Activated CD4-positive, alpha-beta T cell treated with anti-CD3 and anti-CD28 coated beads, Interleukin-2, amount 50 U/mL, for 4 hours (primary cell): ENCODE results near the gene MTRR.
A peak's percentile ranks its signal among the peaks of the same experiment; 100 is the strongest.

ENCODE experiments used
- DNase-seq, 2 experiments: peaks; one replicate each; pipeline ENCODE4 v3.0.0-alpha.2; 2020

The MTRR gene

DNA sequence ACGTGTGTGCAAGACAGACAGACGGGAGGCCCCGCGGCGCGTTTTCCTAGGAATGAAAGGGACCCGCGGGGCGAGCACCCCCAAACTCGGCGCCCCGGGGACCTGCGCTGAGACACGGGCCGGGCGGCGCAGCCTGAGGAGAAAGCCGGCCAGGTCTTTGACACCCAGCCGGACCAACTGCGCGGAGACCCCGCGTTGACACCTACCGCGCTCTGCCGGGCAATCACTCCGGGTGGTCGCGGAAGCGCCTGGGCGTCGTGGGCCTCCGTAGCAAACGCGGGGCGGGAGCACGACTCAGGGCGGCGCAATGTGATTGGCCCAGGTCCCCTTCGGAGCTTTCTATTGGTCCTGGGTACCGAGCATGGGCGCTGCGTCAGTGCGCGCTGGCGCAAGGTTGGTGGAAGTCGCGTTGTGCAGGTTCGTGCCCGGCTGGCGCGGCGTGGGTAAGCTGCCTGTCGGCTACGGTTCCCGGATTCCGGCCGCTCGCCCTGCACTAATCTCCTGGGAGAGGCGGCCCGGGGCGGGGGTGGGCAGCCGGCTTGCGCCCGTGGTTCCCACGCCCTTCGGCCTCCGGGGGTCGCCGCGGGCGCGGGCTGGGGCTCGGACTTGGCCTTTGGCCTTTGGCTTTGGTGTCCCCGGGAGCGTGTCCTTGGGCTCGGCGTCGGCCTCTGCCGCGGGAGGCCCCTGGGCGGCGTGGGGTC is at the start of gene MTRR, which contains the start of gene FASTKD3:
TSS of gene MTRR (plus strand) at position 376 of the 701 bp plus-strand sequence. CDS start 1,647 bp downstream, outside the sequence.
TSS of gene FASTKD3 (minus strand) at position 259 of the 701 bp plus-strand sequence. CDS start 948 bp downstream, outside the sequence.
- DNase-seq, result peak; percentile 83 to 87

DNA sequence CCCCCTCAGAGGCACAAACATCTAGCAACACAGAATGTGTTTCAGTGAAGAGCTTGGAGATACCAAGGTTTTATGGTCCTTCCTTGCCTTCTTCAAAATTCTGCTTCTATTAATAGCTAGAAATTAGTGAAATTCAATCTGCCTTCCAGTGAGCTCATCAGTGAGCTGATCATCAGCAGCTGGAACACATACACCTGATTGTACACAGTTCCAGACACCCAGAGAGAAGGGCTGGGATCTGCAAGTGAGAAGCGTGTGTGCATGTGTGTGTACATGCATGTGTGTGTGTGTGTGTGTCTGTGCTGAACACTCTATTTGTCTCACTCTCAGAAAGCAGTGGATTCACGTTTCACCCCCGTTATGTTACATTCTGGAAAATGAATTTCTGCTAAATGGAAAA is 46.5 kb upstream of the MTRR start:
- no peak for DNase-seq

DNA sequence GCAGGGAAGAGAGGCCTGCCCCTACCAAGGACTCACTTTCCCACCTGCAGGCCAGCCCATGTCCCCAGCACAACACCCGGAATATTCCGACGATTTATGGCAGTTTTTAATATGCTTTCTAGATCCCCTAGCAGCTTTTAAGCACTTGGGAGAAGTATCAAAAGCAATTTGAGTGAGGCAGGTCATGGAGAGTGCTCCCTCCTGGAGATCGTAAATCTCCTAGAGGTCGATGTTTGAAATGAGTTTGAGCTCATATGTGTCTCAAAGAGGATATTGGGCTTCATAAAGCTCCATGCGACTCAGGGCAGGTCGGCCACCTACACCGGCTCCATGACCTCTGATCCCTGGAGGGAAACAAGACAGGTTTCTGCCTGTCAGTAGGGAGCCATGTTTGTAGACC is 45.4 kb upstream of the MTRR start:
- DNase-seq, result no peak

DNA sequence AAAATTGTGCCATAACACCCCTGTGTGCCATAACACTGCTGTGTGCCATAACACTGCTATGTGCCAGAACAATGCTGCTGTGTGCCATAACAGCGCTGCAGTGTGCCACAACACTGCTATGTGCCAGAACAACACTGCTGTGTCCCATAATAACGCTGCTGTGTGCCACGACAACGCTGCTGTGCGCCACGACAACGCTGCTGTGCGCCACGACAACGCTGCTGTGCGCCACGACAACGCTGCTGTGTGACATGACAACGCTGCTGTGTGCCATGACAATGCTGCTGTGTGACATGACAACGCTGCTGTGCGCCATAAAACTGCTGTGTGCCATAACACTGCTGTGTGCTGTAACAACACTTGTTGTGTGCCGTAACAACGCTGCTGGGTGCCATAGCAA is 44.0 kb upstream of the MTRR start:
- no peak for DNase-seq

DNA sequence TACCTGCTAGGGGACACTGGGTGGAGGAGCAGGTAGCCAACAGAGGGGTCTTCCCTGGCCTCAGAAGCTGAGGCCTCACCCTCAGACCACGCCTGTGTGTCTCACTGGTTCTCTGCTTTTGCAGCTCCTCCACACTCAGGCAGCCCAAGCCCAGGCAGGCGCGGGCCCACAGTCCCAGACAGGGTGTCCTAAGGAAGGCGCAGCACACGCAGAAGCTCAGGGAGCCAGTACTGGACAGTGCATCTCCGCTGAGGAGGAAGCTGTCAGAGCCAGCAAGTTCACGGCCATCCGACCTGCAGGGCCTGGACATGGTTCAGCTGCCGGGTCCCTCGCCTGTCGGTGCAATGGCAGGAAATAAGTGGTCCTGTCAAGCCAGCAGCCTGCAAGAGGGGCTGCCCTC is 43.3 kb upstream of the MTRR start:
- DNase-seq, result no peak

DNA sequence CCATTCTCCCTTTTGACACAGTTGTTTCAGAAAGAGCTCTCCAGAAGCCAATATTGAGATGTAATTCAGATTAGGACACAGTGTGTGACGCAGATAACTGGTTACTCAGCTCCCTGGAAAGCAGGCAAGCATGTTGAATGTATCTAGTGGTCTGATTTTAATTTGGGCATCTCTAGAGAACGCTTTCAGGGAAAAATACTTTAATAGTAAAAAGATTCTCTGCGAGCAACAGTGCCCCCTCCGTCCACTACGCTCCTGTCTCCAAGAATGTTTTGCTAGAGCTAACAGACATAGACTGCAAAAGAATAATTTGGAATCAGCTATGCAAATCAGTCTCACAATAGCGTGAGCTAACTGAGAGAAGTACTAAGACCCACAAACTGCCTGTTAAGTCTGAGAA is 41.3 kb upstream of the MTRR start:
- DNase-seq, result no peak

DNA sequence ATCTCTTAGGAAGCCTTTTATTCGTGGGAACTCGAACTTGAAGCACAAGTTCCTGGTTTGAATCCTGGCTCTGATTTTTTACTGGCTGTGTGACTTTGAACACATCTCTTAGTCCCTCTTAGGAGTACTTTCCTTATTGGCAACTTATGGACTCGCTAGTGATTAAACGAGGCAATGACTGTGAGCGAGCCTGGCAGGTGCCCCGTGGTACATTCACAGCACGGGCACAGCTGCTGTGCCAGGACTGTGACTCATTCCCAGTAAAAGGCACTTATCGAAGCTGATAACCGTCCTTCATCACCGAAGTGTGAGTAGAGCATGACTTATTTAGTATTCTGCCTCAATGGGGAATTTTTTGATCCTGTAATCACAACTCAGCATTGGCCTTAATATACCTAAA is 40.7 kb upstream of the MTRR start:
- DNase-seq, result no peak

DNA sequence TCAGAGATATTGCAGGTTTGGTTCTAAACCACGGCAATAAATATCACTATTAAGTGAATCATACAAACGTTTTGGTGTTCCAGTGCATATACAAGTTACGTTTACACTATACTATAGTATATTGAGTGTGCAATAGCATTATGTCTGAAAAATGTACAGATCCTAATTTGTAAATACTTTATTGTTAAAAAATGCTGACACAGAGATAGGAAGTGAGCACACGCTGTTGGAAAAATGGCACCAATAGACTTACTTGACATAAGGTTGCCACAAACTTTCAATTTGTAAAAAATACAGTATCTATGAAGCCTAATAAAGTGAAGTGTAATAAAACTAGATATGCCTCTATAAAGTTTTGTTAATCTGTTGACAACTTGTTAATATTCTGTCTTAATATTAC is 34.0 kb upstream of the MTRR start:
- no peak for DNase-seq

DNA sequence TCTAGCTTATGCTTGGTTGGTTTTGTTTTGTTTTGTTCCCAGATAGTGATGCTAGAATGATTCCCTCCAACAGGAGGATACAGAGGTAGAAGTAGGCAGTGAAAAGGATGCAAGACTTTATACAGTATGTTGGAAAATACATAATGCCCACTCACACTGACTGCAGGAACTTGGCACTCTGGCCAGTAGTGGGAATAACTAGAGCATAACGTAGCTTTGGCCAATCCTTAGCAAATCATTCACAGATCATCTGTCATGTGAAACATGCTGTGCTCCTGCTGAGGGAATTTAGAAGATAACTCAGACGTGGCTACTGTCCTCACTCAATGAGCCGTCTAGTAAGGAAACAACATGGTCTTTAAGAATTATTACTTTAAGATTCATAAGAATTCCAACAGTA is 31.5 kb upstream of the MTRR start:
- DNase-seq, result no peak

DNA sequence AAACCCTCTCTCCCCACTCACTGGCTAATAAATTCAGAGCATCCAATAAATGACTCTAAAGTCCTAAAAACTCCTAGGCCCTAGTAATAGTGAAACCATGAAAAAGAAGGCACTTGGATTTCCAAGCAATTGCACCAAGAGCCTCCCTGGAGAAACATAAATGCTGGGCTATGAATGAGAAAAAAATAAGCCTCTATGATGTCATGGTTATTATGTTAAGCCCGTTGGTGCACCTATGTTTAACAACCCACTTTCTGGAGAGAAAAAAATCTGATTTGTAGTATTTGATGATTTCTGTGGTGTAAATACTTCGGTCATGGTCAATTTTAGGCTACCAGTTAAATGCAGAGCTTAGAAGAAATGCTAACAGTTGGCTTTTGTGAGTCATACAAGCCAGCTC is 26.4 kb upstream of the MTRR start:
- DNase-seq, result no peak

DNA sequence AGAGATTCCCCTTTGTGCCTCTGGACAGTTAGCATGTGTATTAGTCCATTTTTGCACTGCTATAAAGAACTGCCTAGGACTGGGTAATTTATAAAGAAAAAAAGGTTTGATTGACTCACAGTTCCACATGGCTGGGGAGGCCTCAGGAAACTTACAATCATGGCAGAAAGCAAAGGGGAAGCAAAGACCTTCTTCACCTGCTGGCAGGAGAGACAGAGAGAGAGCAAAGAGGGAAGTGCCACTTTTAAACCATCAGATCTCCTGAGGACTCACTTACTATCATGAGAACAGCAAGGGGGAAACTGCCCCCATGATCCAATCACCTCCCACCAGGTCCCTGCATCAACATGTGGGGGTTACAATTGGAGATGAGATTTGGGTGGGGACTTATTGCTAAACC is 24.0 kb upstream of the MTRR start:
- no peak for DNase-seq

DNA sequence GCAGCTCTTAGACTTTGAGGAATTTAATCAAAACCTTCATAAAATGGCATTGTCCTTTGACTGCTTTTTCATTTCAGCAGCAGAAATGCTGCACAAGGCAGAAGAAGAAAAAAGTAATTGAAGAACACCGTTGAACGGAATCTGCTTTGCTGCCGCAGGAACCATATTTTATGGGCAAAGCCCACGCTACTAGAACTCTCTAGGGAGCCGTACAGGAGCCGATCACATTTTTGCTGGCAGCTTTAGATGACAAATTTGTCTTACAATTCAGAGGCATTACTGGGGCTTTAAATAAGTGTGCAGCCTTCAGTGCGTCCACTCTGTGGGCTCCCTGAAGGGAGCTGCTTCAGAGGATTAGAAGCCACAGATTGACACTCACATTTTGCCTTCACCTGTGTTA is 23.4 kb upstream of the MTRR start:
- no peak for DNase-seq

DNA sequence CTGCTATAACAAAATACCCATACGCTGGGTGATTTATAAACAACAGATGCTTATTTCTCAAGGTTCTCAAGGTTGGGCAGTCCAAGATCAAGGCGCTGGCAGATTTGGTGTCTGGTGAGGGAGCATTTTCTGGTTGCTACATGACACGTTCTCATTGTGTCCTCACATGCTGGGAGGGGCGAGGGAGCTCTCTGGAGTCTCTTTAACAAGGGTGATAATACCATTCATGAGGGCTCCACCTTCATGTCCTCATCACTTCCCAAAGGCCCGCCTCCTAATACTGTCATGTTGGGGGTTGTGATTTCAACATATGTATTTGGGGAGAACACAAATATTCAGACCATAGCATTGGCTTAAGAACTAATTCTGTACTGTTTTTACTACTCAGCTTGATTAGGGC is 22.6 kb upstream of the MTRR start:
- no peak for DNase-seq

DNA sequence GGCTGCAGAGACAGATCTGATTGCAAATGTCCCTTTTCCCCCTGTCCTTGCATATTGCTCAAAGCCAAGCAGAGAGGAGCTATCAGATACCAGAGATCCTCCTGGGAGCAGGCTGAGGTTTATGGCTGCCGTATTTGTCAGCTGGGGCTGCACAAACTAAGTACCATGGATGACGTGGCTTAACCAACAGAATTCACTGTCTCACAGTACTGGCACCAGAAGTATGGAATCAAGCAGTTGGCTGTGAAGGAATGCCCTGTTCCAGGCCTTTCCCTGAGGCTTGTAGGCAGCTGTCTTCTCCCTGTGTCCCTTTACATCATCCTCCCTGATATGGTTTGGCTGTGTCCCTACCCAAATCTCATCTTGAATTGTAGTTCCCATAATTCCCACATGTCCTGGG is 20.7 kb upstream of the MTRR start:
- no peak for DNase-seq

DNA sequence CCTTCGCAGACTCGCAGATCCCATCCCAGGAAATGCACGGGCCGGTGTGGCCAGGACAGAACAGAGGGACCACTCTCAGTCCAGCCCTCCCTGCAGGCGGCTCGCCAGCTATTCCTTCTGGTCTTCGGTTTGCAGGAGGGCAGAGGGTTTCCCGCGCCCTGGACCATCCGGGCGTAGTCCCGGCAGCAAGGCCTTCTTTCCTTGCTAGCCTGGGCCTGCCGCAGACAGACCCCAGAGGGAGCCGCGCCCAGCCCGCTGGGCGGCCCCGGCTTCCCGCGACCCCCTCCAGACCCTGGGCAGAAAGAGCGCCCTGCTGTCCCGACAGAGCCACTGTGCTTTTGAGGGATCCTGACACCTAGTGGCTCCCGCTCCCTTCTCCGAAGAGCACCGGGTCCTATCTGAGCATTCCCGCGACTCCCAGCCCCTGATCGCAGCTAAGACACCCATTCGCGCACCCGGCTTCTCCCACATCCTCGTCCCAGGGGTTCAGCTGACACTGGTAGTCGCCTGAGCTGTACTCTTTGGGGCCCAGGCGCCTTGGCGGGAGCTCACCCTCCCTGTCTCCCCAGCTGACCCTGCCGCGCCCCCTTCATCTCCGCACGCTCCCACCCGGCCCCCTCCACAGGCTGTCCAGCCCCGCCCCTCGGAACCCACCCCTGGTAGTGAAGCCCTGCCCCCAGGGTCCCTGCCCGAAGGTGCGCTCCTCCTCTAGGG is 19.1 kb upstream of the MTRR start:
- DNase-seq, result no peak

DNA sequence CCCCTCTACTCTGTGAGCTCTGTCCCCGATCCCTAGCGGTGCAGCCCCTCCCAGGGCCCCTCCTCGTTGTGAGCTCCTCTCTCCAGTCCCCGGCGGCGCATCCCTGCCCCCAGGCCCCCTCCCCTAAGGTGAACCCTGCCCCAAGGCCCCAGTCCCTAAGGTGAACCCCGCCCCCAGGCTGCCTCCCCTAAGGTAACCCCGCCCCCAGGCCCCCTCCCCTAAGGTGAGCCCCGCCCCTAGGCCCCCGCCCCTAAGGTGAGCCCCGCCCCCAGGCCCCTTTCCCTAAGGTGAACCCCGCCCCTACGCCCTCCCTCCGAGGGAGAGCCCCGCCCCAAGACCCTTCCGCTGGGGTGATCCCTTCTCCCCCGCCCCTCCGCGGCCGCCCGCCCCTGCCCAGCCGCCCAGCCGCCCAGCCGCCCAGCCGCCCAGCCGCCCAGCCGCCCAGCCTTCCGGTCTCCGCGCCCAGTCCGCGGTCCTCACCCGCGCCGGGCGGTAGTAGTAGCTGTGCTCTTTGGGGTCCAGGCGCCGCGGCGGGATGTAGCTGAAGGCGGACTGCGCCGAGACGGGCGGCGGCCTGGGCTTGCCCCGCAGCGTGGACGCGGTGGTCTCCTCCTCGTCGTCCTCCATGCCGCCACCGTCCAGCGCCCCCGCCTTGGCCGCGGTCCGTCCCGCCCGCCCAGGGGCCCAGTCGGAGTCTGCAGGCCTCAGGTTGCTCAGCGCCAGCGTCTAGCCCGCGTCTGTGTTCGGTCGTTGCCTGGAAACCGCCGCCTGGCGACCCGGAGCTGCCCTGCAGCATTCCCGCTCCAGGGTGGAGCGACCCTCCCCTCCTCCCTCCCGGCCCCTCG is 18.3 kb upstream of the MTRR start, which contains the start of gene CFAP90:
TSS of gene CFAP90 (minus strand) at position 739 of the 845 bp plus-strand sequence. CDS start at position 627, 112 bp downstream.
- DNase-seq, result peak; percentile 9 to 11

DNA sequence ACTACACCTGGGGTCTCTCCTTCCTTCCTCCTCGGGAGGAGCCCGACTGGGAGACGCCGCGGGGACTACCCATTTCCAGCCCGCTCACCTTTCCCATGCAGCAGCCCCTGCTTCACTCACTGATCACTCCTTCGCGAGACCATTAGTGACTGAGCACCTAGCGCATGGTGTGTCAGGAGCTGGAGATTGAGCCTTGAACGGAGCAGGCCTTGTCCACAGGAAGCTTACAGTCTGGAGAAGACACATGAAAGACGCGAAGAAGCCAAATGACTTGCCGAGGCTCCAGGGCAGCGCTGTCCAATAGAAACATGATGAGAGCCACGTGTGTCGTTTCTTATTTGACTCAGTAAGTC is 17.7 kb upstream of the MTRR start:
- no peak for DNase-seq

DNA sequence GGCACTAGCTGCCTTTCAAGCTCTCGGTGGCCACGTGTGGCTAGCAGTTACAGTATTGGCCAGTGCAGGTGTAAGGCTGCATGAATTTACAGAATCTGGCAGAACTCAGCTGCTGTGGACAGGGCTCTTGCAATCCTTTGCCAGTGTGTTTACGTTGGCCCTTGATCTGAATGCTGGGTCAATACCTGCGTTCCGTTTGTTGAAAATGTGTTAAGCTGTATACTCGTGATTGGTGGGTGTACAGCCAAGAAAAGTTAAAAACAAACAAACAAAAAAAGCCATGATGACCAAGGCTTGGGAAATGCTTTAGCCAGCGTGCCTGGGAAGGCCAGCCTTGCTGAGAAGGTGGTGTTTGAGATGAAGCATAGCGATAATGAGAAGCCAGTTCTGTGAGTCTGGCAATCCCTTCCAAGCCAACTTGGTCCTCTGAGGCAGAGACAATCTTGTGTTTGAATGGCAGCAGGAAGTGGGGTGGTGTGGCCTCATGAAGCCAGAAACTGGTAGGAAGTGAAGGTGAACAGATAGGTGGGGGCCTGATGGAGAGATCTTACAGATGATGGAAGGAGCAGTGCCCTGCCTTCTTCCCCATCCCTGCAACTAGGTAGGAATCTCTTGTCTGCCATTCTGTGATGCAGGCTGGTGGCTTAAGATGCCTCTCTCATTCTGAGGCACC is 17.2 kb upstream of the MTRR start:
- no peak for DNase-seq

DNA sequence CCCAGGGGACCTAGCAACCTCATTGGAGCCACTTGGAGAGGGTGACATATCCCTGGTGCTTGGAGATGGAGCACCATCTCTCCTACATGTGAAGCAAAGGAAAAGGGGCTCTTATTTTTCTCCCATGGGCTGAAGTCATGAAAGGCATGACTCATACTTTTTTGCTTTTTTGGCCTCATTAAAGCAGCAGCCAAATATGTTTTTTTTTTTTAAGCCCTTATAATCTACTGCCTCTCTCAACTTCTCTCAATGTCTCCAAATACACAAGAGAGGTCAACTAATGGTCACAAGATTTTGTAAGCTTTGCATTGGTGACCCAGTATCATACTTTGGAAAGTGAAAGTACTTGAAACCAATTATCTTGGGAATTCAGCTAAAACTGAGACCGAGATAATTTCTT is 16.4 kb upstream of the MTRR start:
- DNase-seq, result no peak

DNA sequence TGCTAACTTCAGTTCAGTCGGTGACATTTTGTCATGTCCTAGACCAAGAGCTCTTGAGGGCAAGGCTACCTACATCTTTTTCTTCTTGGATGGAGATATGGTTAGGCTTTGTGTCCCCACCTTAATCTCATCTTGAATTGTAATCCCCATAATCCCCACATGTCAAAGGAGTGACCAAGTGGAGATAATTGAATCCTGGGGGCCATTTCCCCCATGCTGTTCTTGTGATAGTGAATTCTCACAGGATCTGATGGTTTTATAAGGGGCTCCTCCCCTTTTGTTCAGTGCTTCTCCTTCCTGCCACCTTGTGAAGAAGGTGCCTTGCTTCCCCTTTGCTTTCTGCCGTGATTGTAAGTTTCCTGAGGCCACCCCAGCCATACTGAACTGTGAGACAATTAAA is 16.0 kb upstream of the MTRR start:
- DNase-seq, result no peak

DNA sequence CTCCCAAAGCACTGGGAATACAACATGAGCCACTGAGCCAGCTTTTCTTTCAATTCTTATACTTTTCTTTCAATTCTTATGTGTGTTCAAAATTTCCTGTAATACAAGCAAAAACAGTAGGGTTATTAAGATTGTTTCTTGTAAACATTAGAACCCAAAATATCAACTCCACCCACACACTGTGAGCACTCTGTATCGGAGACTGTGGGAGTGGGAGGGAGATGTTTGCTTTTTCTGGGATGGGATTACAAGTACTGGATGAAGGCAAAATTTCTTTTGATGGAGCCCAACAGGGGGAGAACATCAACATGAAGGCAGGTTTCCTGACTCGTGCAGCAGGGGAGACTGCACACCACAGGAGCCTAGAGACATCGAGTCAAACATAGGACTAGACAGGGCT is 13.3 kb upstream of the MTRR start:
- no peak for DNase-seq

DNA sequence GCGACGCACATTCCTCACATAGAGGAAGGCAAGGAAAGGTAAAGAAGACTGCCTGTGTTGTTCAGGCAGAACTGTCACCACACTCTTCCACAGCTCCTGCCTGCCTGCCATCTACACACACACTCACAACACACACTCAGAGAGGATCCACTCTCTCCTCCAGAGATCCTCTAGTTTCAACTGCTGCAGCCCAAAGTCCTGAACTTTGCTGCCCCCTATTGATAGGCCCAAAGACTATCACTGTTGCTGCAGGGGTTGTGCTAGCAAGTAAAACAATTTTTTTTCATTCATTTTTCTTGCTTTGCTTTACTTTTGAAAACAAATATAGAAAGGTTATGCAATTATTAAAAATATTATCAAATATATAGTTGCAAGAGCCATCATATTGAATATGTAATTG is 12.1 kb upstream of the MTRR start:
- DNase-seq, result peak in 1 of 2 experiments; percentile 17

DNA sequence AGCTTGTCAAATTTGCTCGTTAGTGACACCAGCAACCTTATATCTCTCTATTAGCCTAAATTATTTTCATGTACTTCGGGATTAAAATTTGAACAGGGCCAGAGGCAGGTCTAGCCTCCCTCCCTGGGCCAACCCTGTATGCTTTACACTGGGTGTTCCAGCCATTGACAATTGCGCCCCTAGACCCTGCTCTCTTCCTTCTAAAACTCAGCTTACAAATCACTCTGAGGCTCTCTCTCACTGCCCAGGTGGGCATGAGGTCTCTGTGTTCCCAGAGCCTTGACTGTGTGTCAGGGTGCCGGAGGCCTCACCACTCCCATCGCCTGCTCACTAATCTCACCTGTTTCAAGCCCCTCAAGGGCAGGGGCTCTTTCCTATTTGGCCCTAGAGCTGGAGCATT is 11.6 kb upstream of the MTRR start:
- DNase-seq, result no peak
